Neural crest cell (in vitro differentiated cells): ENCODE data around the gene ELMO1. TPM values are rescaled to one million over a fixed set of nuclear protein-coding genes. Genes with fewer than 3 reads are reported as not detected.

Experiments
- DNase-seq: peaks from one replicate; pipeline ENCODE4 v3.0.0; 2021; ENCODE audit warnings: low read depth, mixed read lengths, low spot score
- H3K27ac Mint-ChIP-seq: one replicate; pipeline ENCODE4 v1.8.0; 2021; ENCODE audit warnings: mild to moderate bottlenecking, mixed read lengths; ENCODE audit not compliant: unreplicated experiment
- H3K27me3 Mint-ChIP-seq: 2 replicates; pipeline ENCODE4 v1.8.0; 2021; ENCODE audit warnings: low read depth, mild to moderate bottlenecking, mixed read lengths
- H3K36me3 Mint-ChIP-seq: 2 replicates; pipeline ENCODE4 v1.8.0; 2021; ENCODE audit warnings: low read depth, mild to moderate bottlenecking, mixed read lengths
- H3K4me1 Mint-ChIP-seq: 2 replicates; pipeline ENCODE4 v1.8.0; 2021; ENCODE audit warnings: mixed read lengths
- H3K4me3 Mint-ChIP-seq: one replicate; pipeline ENCODE4 v1.8.0; 2021; ENCODE audit warnings: mild to moderate bottlenecking, mixed read lengths
- H3K9me3 Mint-ChIP-seq: 2 replicates; pipeline ENCODE4 v1.8.0; 2021; ENCODE audit warnings: mixed read lengths
- CTCF ChIP-seq: fragments of 200-600 bp; sonication (generic); conservative IDR thresholded peaks from 2 replicates; pipeline ENCODE4 v1.5.0; 2021; ENCODE audit warnings: antibody characterized with exemption, mild to moderate bottlenecking
- total RNA-seq: library from RNA; stranded (reverse); gene quantifications from 2 replicates; pipeline ENCODE4 v1.2.1, GENCODE V29; 2021

Gene ELMO1
- total RNA-seq, 1 donor from 2014 or later = 7.4 TPM

DNA sequence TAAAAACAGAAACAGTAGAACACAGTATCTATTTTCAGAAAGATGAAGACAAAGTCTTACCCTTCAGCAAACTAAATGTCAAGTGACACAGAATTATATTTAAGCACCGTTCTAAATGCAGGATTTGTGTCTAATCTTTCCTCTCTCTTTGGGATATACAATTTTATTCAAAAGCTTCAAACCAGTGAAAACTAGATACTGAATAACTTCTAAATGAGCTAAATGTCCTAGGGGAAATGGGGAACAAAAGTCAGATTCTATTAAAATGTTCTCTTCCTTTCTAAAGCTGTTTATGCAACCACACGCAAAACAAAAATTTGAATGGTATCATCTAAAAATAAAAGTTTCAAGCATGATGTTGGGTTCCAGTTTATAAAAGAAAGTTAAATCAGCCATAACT is 588.0 kb downstream of the ELMO1 start:
- Mint-ChIP-seq H3K27ac (no peak overlapping the region), H3K27me3 (no peaks in the 10 kb centered on the region), H3K4me3 (no peak overlapping the region), H3K4me1 (peaks cover 19% of the 10 kb centered on the region), H3K36me3 (peaks cover 4% of the 10 kb centered on the region), H3K9me3 (peaks cover 6% of the 10 kb centered on the region)
- no peak for TF ChIP-seq CTCF
- DNase-seq = no peak

GRCh38 chr7:36855330-36855729 is 593.3 kb downstream of the ELMO1 start:
- H3K27me3 Mint-ChIP-seq = no peaks in the 10 kb centered on the region
- TF ChIP-seq CTCF = no peak
- peaks cover 9% of the 10 kb centered on the region for H3K36me3 Mint-ChIP-seq
- no peaks in the 10 kb centered on the region for H3K4me1 Mint-ChIP-seq
- no peak overlapping the region for H3K4me3 Mint-ChIP-seq
- H3K27ac Mint-ChIP-seq = no peak overlapping the region
- H3K9me3 Mint-ChIP-seq = peaks cover 10% of the 10 kb centered on the region
- DNase-seq = no peak

DNA sequence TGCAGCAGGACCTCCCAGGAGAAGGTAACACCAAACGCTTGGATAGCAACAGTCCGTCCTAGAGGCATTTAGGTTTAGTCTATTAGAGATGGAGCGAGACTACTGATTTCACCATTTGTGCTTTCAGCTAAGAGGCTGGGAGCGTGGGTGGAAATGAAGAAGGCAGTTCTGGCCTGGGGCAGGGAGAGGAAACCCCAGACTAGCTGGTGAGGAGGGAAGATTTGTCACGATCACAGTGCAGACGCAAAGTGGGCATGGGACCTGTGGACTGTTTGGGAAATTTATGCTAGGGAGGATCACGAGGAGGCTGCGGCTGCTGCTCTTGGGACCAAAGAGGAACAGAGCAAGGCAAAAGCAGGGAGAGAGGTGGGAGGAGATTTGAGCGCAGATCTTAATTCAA is 594.0 kb downstream of the ELMO1 start:
- Mint-ChIP-seq H3K27ac (no peak overlapping the region), H3K4me3 (no peak overlapping the region), H3K27me3 (no peaks in the 10 kb centered on the region), H3K9me3 (peaks cover 6% of the 10 kb centered on the region), H3K4me1 (no peaks in the 10 kb centered on the region), H3K36me3 (peaks cover 7% of the 10 kb centered on the region)
- DNase-seq = no peak
- no peak for TF ChIP-seq CTCF

DNA sequence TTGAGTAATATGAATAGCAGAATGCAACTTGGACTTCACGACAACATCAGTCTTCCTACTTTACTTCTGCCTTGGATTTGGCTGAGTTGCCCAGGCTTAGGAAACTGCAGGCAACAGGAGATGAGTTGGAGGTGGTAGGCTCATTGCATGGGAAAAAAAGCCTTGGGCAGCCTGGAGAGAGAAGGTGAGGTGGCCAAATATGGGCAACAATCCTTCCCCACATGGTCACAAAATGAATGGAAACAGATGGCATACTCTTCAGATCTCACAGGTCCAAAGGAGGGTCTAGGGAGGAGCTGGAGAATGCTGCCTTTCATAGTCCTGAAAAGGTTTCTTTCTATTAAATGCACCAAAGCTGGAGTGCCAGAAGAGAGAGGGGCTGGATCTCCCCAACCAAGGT is 595.7 kb downstream of the ELMO1 start:
- no peak for TF ChIP-seq CTCF
- DNase-seq = no peak
- H3K9me3 Mint-ChIP-seq = peaks cover 6% of the 10 kb centered on the region
- no peaks in the 10 kb centered on the region for H3K4me1 Mint-ChIP-seq
- no peaks in the 10 kb centered on the region for H3K27me3 Mint-ChIP-seq
- H3K4me3 Mint-ChIP-seq = no peak overlapping the region
- peaks cover 12% of the 10 kb centered on the region for H3K36me3 Mint-ChIP-seq
- no peak overlapping the region for H3K27ac Mint-ChIP-seq

GRCh38 chr7:36852017-36852416 is 596.6 kb downstream of the ELMO1 start:
- no peak for TF ChIP-seq CTCF
- Mint-ChIP-seq H3K9me3 (peaks cover 9% of the 10 kb centered on the region), H3K27me3 (no peaks in the 10 kb centered on the region), H3K4me1 (no peaks in the 10 kb centered on the region), H3K27ac (no peak overlapping the region), H3K36me3 (peaks cover 18% of the 10 kb centered on the region), H3K4me3 (no peak overlapping the region)
- no peak for DNase-seq

- Mint-ChIP-seq H3K36me3 (peaks cover 23% of the 10 kb centered on the region), H3K27me3 (no peaks in the 10 kb centered on the region), H3K4me3 (no peak overlapping the region), H3K9me3 (peaks cover 9% of the 10 kb centered on the region), H3K4me1 (no peaks in the 10 kb centered on the region), H3K27ac (no peak overlapping the region)
- TF ChIP-seq CTCF = no peak
- no peak for DNase-seq
Observed at GRCh38 chr7:36851382-36851781, 597.3 kb downstream of the ELMO1 start.
